Keratinocyte (primary cell): ENCODE results near the gene ABTB1. TPM values are rescaled to one million over a fixed set of nuclear protein-coding genes. Genes with fewer than 3 reads are reported as not detected.

Experiments used
- DNase-seq: peaks from one replicate; pipeline ENCODE4 v3.0.0-alpha.2; 2011; ENCODE audit warnings: low read depth, missing footprints, low spot score
- FAIRE-seq: peaks from 2 replicates; lab custom pipeline; 2011; peaks lifted over from hg19 to GRCh38; lab: Jason Lieb, UNC
- H2AFZ ChIP-seq: 2 replicates; pipeline ENCODE4 v1.6.0; 2012; ENCODE audit warnings: low read length, control low read depth, inconsistent platforms; ENCODE audit not compliant: control insufficient read depth
- H3K27ac ChIP-seq: 2 replicates; pipeline ENCODE4 v1.5.1; 2011; ENCODE audit warnings: low read length; ENCODE audit not compliant: control insufficient read depth, insufficient read depth
- H3K27me3 ChIP-seq: 3 replicates; pipeline ENCODE4 v1.6.0; 2011; ENCODE audit warnings: low read length; ENCODE audit not compliant: control insufficient read depth, insufficient read depth; ENCODE audit errors: extremely low read depth
- H3K36me3 ChIP-seq, 2 experiments: 2 replicates in 1 of 2; 3 replicates in 1 of 2; pipeline ENCODE4 v1.5.1; 2011; ENCODE audit warnings: low read length in 2 of 2, mild to moderate bottlenecking in 1 of 2; ENCODE audit not compliant: control insufficient read depth in 2 of 2, insufficient read depth in 2 of 2; ENCODE audit errors: extremely low read depth in 1 of 2
- H3K4me1 ChIP-seq: 3 replicates; pipeline ENCODE4 v1.5.1; 2011; ENCODE audit warnings: low read length; ENCODE audit not compliant: control insufficient read depth, insufficient read depth; ENCODE audit errors: extremely low read depth
- H3K4me2 ChIP-seq: 3 replicates; pipeline ENCODE4 v1.6.0; 2011; ENCODE audit warnings: low read depth, low read length; ENCODE audit not compliant: control insufficient read depth, insufficient read depth; ENCODE audit errors: extremely low read depth
- H3K4me3 ChIP-seq, 3 experiments: fragments of 200-600 bp in 1 of 3; sonication (generic) in 1 of 3; 2 replicates in 2 of 3; 3 replicates in 1 of 3; pipeline ENCODE4 v1.5.1; 2011 to 2016; ENCODE audit warnings: low read length in 3 of 3, mild to moderate bottlenecking in 3 of 3, control low read depth in 2 of 3, inconsistent platforms in 1 of 3, low read depth in 1 of 3, mixed read lengths in 1 of 3, mixed run types in 1 of 3, moderate library complexity in 1 of 3; ENCODE audit not compliant: control insufficient read depth in 2 of 3, insufficient read depth in 2 of 3; ENCODE audit errors: extremely low read depth in 1 of 3
- H3K79me2 ChIP-seq: 2 replicates; pipeline ENCODE4 v1.6.0; 2012; ENCODE audit warnings: low read length; ENCODE audit not compliant: control insufficient read depth, insufficient read depth
- H3K9ac ChIP-seq: 3 replicates; pipeline ENCODE4 v1.6.0; 2011; ENCODE audit warnings: low read length; ENCODE audit not compliant: control insufficient read depth, insufficient read depth; ENCODE audit errors: extremely low read depth
- H3K9me1 ChIP-seq: 3 replicates; pipeline ENCODE4 v1.6.0; 2011; ENCODE audit warnings: low read length; ENCODE audit not compliant: control insufficient read depth, insufficient read depth; ENCODE audit errors: extremely low read depth
- H3K9me3 ChIP-seq: 2 replicates; pipeline ENCODE4 v1.5.1; 2012; ENCODE audit warnings: low read depth, low read length; ENCODE audit not compliant: control insufficient read depth
- H4K20me1 ChIP-seq: 3 replicates; pipeline ENCODE4 v1.6.0; 2011; ENCODE audit warnings: low read length; ENCODE audit not compliant: control insufficient read depth, insufficient read depth; ENCODE audit errors: extremely low read depth
- CTCF ChIP-seq, 3 experiments: IDR thresholded peaks in 1 of 3; conservative IDR thresholded peaks in 1 of 3; optimal IDR thresholded peaks in 1 of 3; 2 replicates in 2 of 3; 3 replicates in 1 of 3; pipeline versions ENCODE3 to v1.5.1; 2011; ENCODE audit warnings: low read length in 3 of 3, mild to moderate bottlenecking in 3 of 3, moderate library complexity in 2 of 3, control low read depth in 1 of 3, inconsistent platforms in 1 of 3; ENCODE audit not compliant: insufficient read depth in 2 of 3; ENCODE audit errors: extremely low read depth in 1 of 3
- EZH2 ChIP-seq: IDR thresholded peaks from one replicate; pipeline ENCODE4 v1.6.1; 2012; ENCODE audit warnings: inconsistent platforms, mild to moderate bottlenecking, low read length, moderate library complexity
- dilution Hi-C: fragments of 300-500 bp; cut with MboI; formaldehyde crosslinking; loops from one replicate; pipeline ENCODE4 v1.7.0; 2020; ENCODE audit warnings: low sequenced_read_pairs; ENCODE audit not compliant: extremely low pct_ligation_motif_present
- polyA plus RNA-seq, 5 experiments: library from polyadenylated mRNA; depleted of rRNA in 3 of 5; stranded (reverse) in 3 of 5; stranded (forward) in 1 of 5; unstranded in 1 of 5; fragments of >200 nt; gene quantifications; 1 replicate in 1 of 5; 2 replicates in 3 of 5; 3 replicates in 1 of 5; pipeline versions ENCODE4 v1.2.1 to v1.2.3, GENCODE V29; 2011 to 2012; ENCODE audit warnings: missing spikeins in 2 of 5, low read depth in 1 of 5, low replicate concordance in 1 of 5

Gene ABTB1
- polyA plus RNA-seq, 1 donor (not counting 4 experiments of a cell fraction or from before 2014, with no cell fraction given): 11.6 TPM

GRCh38 chr3:127639173-127640041, 33.3 kb upstream of the ABTB1 start:
- H3K9me3 ChIP-seq: no peaks in the 10 kb centered on the region
- H3K4me1 ChIP-seq: peaks cover 7% of the 10 kb centered on the region
- dilution Hi-C loops: no loop called here
- no peak overlapping the region for H3K9ac ChIP-seq
- no peak for DNase-seq
- H3K4me2 ChIP-seq: no peak overlapping the region
- H3K9me1 ChIP-seq: no peaks in the 10 kb centered on the region
- no peaks in the 10 kb centered on the region for H4K20me1 ChIP-seq
- FAIRE-seq: no peak
- H3K4me3 ChIP-seq: no peak overlapping the region
- H2AFZ ChIP-seq: no peak overlapping the region
- H3K27me3 ChIP-seq: no peaks in the 10 kb centered on the region
- H3K27ac ChIP-seq: no peak overlapping the region
- no peaks in the 10 kb centered on the region for H3K79me2 ChIP-seq
- TF ChIP-seq CTCF (optimal IDR thresholded peaks at IDR 0.05 in 1 of 3, IDR thresholded peaks at IDR 0.05 in 1 of 3, conservative IDR thresholded peaks at IDR 0.05 in 1 of 3; ENCODE audit: extremely low read depth in 1 of 3, insufficient read depth in 2 of 3, low read length in 3 of 3) (no peak), EZH2 (no peak)
- no peaks in the 10 kb centered on the region for H3K36me3 ChIP-seq

GRCh38 chr3:127640042-127640355, 32.8 kb upstream of the ABTB1 start:
- no peaks in the 10 kb centered on the region for H3K36me3 ChIP-seq
- no peaks in the 10 kb centered on the region for H3K79me2 ChIP-seq
- no peaks in the 10 kb centered on the region for H3K9me1 ChIP-seq
- H2AFZ ChIP-seq: no peak overlapping the region
- no peak overlapping the region for H3K9ac ChIP-seq
- no peak overlapping the region for H3K4me3 ChIP-seq
- H3K4me2 ChIP-seq: no peak overlapping the region
- FAIRE-seq (no peak), DNase-seq (no peak)
- dilution Hi-C loops: no loop called here
- no peaks in the 10 kb centered on the region for H4K20me1 ChIP-seq
- no peak for TF ChIP-seq EZH2
- no peak for TF ChIP-seq CTCF (optimal IDR thresholded peaks at IDR 0.05 in 1 of 3, IDR thresholded peaks at IDR 0.05 in 1 of 3, conservative IDR thresholded peaks at IDR 0.05 in 1 of 3; ENCODE audit: extremely low read depth in 1 of 3, insufficient read depth in 2 of 3, low read length in 3 of 3)
- no peaks in the 10 kb centered on the region for H3K9me3 ChIP-seq
- no peaks in the 10 kb centered on the region for H3K27me3 ChIP-seq
- H3K4me1 ChIP-seq: peaks cover 7% of the 10 kb centered on the region
- H3K27ac ChIP-seq: no peak overlapping the region
